Activated CD4-positive, alpha-beta T cell treated with anti-CD3 and anti-CD28 coated beads, Interleukin-2, Interleukin-4, amounts not matched to agents 100 ng/mL and 50 ng/mL, durations not matched to agents 16 hours and 8 hours (primary cell): ENCODE measurements around the gene MAMLD1.
A peak's percentile ranks its signal among the peaks of the same experiment; 100 is the strongest.

Experiments used
- DNase-seq: peaks from one replicate; pipeline ENCODE4 v3.0.0-alpha.2; 2020; ENCODE audit warnings: low spot score

The MAMLD1 gene

DNA sequence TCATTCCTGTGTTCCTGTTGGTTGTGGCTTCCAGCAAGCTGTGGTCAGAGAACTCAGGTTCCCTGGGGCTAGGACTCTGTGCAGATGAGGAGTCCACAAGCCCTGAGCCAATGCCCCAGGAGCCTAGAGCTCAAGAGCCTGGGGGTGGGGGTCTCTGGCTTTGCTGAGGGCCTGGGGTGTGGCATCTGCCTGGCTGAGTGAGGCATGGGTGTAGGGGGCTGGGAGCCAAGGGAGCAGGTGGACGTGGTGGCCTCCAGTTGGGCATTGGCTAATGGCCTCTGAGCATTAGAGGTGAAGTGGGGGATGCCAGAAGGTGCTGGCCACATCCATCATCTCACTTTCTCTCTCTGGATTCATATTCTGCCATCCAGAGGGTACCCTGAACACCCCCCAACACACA is 5.3 kb upstream of the MAMLD1 start:
- DNase-seq: no peak

DNA sequence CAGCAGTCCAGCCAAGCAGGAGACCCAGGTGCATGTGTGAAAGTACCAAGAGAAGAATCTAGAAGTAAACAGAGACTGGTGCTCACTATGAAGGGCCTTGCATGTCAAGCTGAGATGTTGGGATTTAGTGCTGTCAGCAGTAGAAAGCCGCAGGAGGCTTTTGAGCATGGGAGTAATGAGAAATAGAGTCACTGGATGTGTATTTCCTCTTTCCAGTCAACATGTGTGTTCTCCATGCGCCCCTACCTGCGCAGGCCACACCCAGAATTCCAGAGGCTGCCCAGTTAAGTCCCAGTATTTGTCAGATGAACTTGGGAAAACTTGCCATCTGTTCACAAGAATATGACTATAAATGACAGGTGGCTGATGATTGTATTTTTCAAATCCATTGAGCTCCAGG is 4.5 kb upstream of the MAMLD1 start:
- no peak for DNase-seq

DNA sequence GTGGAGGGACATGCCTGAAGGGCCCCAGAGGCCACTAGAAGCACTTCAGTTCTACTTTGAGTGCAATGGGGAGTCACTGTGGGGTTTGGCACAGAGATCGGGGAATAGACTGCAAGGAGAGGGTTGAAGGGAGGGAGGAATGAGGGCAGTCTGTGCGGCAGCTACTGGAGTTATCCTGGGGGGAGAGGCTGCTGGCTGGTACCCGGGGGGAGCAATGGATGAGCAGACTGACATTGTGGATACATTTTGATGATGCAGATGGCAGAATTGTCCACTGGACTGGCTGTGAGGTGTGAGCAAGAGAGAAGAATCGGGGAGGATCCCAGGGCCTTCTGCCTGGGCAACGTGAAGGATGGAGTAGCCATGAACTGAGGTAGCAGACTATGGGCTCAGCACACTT is 2.8 kb upstream of the MAMLD1 start:
- no peak for DNase-seq

DNA sequence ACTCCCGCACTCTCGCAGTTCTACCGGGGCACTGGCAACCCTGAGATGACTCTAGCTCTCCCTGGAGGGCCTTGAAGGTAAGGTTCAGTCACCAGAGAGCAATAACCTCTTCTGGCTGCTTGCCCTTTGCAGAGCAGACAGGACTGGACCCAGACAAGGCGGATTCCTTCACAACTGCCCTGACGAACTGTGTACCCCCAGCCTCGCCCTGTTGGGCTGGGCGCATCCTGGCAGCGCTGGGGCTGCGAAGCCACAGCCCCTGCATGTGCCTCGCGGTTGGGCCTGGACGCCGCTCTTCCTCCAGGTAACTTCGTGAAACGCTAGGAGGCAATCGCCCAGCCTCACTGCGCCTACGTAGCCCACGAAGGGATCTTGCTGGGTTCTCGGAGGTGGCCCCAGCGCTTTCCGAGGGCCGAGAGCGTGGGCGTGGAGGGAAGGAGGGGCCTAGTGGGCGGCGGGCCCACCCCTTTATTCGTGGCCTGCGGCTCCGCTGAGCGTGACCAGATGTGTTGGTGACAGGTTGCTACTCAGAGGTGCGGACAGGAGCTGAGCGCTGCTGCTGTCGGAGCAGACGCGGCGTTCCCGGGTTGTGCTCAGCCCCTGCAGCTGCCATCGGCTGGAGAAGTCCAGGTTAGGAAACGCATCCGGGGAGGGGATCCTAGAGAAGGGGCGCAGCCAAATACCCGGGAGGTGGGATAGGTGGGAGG is 1.9 kb upstream of the MAMLD1 start:
- DNase-seq: no peak

DNA sequence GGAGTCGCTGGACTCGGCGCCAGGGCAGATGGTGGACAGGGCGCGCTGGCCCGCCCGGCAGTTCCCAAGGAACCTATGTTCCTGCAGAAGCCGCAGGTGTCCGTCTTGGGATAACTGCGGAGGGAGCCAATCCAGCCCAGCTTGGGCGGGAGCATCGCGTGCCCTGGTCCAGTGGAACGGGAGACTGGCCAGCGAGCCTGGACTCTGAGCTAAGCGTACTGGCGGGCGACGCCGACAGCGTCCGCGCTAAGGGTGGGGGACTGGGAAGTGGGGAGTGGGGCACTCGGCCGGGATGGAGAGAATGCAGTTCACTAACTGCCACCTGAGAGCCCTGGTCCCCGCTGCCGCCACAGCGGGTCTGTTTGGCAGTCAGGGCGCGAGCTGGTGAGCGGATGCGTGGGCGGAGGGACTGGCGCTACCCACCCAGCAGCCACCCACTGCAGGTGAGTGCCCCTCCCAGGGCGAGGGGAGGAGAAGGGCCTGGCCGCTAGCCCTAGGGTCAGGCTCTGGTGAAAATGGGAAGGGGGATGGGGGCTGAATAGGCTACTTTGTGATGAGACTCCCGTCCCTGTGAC is 1.3 kb upstream of the MAMLD1 start:
- no peak for DNase-seq

DNA sequence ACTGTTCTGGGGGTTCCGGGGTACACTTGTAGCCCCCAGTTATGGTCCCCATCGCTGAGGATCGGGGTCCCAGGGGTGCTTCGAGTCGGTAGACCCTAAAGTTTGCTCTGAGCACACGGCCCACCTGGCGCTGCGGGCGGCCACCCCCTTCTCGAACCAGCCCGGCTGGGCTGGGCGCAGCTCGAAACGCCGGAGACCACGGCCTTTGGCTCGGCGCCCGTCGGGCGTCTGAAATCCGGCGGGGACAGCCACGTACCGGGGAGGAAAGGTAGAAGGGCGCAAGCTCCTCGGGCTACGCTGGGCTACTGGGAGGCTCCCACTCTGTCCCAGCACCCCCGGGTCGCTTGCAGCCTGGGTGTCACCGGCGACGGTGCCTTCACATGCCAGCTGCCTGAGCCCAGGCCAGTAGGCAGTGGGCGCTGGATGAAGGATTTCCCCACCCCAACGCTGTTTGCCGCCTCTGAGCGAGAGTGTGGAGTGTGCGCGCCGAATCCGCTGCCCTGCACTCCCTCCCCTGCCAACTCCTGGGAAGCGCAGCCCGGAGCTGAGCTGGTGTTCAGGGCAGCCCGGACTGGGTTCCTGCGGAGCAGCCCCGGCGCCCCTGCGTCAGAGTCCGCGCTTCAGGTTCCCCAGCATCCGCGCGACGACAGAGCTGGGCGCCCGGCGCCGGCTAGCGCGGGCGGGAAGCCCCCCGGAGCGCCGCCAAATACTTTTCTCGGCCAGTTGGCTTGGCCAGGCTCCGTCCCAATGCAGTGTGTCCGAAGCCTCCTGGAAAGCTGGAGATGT is 637 bp downstream of the MAMLD1 start:
- DNase-seq: no peak

DNA sequence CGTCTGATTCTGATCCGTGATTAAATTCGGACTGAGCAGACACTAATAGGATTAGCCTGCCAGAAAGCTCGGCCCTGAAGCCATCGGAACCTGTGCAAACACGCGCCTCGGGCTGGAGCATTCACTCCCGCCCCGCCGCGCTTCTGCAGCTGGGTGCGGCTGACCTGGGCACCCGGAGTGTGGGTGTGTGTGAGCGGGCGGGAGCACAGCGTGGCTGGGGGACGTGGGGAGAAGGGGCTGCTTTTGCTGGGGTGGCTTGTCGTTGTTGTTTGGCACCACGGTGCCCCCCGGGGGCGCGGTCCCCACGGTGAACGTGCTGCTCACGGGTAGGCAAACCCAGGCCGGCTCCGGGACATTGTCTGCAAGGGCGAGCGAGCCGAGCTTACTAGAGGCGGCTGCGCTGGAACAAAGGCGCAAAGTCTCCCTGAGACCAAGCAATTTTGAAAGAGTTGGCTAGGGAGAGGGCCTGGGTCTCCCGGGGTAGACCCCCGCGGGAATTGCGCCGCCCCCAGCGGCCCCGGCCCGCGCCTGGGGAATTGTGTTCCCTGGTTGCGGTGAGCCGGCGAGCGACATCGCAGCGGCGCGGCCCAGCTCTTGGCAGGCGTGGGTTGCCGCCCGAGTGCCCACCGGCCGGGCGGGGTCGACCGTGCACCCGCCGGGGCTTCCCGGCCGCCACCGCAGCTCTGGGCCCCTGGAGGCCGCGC is 1.4 kb downstream of the MAMLD1 start:
- no peak for DNase-seq

DNA sequence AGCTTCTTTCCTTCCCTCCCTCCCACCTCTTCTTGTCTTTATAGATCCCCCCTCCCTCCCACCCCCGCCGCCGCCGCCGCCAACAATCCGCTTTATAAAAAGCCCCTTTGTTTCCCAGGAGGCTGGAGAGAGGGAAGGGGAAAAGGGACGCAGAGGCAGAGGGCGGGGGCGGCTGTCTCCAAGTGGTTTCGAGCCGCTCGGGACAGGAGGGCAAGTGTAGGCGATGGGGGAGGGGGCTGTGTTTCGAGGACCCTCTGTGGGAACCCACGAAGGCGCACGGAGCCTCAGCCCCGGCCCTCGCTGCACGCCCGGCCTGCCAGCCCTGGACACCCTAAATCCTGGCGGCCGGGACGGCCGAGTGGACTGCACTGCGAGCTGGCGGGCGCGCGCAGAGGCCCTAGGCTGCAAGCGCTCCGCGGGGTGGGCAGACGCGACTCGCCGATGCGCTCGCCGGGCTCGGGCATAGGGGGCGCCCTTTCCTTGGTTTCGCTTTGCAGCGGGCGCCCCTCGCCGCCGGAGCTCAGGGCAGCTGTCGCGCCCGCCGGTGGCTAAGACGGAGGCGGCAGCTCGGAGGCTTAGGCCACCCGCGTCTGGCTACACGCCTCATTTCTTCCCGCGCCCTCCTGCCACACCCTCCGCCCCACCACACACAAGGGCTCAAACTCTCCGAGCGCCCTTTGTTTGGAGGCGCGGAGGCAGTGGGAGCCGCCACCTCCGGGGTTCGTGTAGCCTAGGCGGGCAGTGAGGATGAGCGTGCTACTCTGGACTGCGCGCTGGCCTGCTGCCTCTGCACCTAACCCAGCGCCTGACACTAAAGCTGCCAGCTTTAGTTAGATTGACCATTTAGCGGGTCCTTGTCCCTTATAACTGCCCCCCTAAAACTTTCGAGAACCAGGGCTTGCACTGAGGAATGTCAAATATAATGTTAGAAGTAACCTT is 2.2 kb downstream of the MAMLD1 start:
- DNase-seq: peak; percentile 51

DNA sequence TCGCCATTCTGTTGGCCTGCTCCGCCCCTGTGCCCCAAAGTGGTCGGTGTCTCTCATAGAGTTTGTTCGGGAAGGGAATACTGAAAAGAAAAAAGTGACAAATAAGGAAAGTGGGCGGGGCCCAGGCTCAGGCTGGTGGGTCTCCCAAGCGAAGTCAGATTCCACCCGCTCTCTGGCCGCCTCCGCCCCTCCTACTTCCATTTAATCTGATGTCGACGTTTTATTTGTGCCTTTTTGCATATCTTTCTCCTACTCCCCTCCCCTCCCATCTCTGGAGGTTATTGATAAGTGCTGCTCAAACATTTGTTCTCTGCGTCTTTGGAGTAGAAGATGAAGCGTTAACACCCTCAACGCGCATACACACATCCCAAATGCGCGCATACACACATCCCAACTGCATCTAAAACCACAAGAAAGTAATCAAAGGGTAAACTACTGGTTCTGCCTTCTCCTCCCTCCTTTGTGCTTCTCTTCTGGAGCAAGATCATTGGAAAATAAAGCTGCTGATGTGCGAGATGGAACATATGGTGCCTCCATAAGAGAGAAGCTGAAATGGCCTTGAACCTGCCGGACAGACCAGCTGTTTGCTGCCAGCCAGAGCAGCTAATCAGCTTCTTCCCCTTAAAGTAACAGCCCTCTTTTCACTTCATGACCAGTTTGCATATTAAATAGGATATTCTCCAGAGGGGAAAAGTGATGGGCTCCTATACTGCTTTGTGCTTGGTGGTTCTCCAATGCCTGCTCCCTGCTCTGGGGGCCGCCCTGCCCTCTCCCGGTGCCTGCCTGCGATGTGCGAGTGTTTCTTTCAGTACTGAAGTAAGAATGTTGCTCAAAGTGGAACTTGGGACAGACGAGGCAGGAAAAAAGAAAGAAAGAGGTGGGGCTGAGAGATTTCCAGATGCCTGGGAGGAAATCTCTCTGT is 3.1 kb downstream of the MAMLD1 start:
- no peak for DNase-seq

DNA sequence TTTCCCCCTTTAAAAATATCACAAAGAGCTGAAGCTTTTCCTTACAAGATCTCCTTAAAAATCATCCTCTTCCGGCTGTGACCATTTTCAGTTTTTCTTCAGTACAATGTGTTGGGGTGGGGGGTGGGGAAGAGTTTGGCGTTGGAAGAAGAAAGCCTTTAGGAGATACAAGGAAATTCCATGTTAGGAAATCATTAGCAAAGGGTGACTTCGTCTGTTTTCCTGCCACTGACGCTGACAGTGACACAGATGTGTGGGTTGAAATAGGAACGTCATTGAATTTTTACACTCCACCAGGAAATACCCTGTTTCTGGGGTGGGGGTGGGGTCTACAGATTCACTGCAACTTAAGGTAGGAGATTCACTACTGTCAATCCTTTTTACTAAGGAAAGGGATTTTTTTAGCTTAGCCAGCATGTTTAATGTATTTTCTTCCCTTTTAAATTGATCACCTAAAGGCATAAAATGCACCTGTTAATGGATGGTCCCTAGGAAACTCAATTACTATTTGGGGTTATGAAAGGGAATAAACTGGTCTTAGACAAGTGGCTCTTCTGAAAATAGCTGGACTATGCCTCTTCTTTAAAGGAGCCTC is 3.9 kb downstream of the MAMLD1 start:
- DNase-seq: no peak

DNA sequence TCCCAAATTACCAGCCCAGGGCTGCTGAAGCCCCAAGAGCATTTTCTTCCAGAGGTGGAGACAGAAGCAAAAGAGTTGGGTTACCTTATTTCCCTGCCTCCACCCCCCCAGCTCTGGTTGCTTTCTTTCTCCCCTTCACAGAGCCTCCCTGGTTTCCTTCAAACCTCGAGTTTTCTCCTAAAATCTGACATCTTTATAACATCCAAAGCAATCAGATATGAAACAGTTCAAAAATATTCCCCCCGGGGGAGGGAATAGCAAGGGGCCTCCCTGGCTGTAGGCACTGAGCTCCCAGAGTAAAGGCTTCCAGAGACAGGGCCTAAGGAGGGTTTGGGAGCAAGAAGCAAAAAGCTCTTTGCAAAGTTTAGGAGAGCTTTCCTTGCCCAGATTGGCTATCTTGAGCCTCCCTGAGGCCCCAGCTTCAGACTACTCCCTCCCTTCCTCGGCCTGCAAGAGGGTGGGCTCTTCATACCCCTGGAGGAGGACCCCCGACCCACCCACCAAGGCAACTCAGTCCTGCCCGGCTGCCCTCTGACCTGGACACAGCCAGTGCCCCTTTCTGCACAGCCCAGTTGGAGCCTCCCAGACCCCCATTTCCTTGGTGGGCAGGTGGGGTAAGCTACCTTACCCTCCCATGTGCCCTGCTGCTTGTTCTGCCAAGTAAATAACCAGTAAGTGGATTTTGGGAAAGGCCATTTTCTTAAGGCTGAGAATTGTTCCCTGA is 7.6 kb downstream of the MAMLD1 start:
- no peak for DNase-seq

DNA sequence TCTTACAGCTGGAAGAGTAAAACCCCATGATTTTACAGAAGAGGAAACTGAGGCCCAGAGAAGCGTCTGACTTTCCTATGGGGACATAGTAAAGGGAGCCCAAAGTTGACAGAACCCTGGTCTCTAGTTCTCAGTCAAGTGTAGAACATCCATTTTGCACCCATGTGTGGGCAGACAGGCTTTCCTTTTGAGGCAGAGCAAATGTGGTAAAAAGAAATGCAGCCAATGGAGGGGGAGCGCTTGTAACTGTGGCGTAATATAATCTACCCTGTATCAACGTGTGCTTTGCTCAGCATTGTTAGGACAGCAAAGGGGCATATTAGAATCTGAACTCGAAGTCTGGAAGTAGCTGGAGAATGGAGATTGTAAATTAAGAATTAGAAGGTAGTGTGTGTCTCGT is 8.8 kb downstream of the MAMLD1 start:
- DNase-seq: no peak

DNA sequence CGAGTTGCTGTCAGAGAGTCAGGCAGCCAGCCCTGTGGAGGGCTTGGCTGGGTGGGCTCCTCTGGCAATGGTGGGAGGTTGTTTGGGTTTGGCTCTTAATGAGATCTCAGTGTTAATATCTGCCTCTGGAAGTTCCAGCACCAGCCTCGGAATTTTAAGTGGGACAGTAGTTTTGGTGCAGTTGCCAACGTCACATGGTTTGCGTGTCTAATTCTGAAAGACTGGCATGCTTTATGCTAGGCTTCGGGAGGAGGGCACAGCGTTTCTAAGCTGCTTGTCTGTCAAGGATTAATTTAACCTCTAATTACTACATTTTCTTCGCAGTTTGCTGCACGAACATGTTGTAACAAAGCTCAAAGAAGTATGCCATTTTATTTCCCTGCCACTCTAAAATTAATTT is 9.2 kb downstream of the MAMLD1 start:
- no peak for DNase-seq

DNA sequence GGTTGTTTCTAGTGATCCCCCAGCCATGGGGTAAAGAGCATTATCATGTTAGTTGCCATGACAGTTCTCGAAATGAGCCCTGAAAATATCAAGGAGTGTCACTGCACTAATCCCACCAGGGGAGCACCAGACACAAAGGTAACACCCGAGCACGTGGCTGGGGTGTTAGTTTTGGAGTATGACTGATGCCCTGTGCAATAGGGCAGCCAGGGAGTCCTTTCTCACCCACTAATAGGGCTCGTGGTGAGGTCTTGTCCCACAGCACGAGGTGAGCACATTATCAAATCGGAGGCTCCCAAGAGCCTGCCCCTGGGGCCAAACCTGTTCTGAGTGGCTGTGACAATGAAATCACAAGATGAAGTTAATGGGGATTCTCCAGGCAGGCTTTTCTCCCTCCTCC is 9.6 kb downstream of the MAMLD1 start:
- no peak for DNase-seq

DNA sequence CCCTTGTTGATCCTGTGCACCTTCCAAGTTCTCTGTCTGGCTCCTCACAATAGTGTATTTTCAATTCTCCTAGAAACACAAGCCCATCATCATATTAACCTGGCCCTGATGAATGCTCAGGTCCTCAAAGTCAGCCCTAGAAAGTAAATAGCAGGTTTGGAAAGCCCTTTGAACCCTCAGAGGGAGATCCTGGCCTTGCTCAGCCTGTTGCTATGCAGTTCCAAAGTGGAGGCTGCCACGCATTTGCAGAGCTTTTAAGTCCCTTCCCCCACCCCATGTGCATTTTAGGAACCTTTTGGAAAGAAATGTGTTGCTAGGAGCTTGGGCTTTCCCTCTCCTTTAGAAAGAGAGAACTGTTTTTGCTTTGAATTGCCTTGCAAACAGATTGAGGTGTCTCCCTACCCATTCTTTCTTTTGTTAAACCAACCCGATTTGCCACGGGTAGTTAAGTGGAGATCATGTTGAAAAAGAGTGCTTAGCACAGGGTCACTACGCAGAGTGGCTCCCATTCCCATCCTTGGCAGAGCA is 12.2 kb downstream of the MAMLD1 start:
- no peak for DNase-seq

DNA sequence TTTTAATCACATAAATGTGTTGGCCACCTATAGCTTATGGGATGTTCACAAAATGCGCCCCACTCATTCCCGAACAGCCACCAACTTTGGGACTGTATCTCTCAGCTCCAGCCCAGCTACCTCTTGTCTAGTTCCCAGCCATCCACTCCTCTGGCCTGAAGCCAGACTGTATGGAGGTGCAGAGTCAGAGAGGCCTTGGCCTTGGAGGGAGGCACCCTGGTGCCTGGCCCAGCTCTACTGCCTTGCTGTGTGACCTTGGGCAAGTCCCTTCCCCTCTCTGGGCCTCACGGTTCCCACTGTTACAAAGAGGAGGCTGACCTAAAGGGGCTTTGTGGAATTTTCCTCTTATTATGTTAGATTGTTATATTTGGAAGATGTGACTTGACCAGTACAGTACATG is 13.9 kb downstream of the MAMLD1 start:
- no peak for DNase-seq

DNA sequence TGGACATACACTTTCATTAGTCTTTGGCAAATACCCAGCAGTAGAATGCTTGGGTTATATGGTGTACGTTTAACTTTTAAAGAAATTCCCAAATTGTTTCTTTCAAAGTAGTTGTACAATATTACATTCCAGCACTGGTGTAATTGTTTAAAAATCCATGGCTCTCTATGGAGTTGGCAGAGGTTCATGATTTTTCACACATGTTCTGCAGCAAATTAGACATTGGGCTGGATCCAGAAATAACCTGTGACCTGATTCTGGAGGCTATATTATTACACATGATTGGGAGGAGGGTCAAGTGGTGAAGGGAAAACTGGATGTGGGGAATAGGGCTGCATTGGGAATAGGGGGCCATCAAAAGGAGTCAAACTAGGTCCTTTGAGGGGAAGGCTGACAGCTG is 41.9 kb downstream of the MAMLD1 start:
- DNase-seq: no peak

DNA sequence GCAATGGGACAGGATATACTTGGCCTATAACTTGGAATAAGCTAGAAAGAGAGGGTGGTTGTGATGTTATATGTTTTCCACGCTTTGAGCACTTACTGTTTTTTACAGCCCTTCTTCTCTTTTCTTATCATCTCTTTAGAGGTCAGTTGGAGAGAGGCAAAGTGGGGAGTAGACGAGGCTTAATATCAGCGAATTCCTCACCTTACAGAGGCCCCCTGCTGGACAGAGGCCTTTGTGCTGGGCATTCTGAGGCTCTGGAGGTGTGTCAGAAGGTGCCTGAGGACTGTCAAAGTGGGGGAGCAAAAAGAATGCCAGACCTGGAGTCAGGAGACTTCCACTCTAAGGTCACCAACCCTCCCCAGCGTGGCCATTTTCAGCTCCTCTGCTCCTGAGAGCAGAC is 42.5 kb downstream of the MAMLD1 start:
- no peak for DNase-seq

DNA sequence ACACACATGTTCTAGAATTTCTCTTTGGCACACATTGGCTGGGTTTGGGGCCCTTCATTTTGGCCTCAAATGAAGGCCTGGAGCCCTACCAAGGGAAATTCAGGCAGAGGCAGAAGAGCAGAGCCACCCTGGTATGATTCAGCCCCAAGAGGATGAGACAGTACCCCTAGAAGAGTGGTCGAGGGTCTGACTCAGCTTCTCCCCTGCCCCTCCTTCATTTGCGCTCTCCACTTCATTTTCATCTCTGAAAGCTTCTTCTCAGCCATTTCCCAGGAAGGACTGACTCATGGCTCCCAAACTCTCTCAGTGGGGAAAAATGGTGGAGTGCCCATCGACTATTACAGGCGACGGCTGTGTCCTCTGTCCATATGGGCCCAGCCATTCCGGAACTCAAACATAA is 43.5 kb downstream of the MAMLD1 start:
- DNase-seq: no peak
